Measurements from ENCODE around the gene TMX4.

DNA sequence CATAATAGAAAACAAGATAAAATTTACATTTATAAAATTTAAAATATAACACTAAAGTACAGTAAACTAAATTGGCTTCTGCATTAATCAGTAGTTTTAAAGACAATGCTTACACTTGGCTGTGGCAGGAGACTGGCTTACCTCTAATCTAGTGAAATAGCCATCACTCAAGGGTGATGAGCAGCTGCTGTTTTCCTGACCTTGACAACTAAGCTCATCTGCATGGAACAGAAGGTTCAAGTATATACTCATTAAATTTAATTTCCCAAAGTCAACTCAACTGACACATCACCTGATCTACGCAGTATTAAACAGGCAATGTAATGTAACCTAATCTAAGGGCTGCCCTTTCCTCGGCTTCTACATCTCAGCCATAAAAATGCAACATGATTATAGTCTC, 14.5 kb downstream of the TMX4 start:
- no peak for TF ChIP-seq POLR2A (IDR thresholded peaks at IDR 0.05; ENCODE audit: low read length)
- TF ChIP-seq GATA1 (IDR thresholded peaks at IDR 0.05; ENCODE audit: low read depth, low read length): no peak

All from erythroblast (primary cell).